ENCODE data around the gene ZBED4. TPM values are rescaled to one million over a fixed set of nuclear protein-coding genes. Genes with fewer than 3 reads are reported as not detected.

ZBED4 gene
- total RNA-seq, 1 donor from 2014 or later: 22.7 TPM

GRCh38 chr22:49847751-49848689, 5.6 kb upstream of the ZBED4 start:
- TF ChIP-seq EZH2 (IDR thresholded peaks at IDR 0.05; ENCODE audit: insufficient read depth, low read length): no peak
- TF ChIP-seq, protein P1, sequence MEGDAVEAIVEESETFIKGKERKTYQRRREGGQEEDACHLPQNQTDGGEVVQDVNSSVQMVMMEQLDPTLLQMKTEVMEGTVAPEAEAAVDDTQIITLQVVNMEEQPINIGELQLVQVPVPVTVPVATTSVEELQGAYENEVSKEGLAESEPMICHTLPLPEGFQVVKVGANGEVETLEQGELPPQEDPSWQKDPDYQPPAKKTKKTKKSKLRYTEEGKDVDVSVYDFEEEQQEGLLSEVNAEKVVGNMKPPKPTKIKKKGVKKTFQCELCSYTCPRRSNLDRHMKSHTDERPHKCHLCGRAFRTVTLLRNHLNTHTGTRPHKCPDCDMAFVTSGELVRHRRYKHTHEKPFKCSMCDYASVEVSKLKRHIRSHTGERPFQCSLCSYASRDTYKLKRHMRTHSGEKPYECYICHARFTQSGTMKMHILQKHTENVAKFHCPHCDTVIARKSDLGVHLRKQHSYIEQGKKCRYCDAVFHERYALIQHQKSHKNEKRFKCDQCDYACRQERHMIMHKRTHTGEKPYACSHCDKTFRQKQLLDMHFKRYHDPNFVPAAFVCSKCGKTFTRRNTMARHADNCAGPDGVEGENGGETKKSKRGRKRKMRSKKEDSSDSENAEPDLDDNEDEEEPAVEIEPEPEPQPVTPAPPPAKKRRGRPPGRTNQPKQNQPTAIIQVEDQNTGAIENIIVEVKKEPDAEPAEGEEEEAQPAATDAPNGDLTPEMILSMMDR (IDR thresholded peaks at IDR 0.05; ENCODE audit: insufficient read depth, low read depth, low read length): no peak
- Histone ChIP-seq H2AFZ (ENCODE audit: low read depth, low read length) (no peak overlapping the region), H3K4me2 (ENCODE audit: low read length) (peak overlapping the region; percentile 36), H3K4me1 (ENCODE audit: insufficient read depth, low read length) (peaks cover 5% of the 10 kb centered on the region), H3K36me3 (ENCODE audit: insufficient read depth, low read length) (no peaks in the 10 kb centered on the region), H3K79me2 (ENCODE audit: insufficient read depth, low read length) (no peaks in the 10 kb centered on the region), H3K9me3 (ENCODE audit: insufficient read depth, low read depth, low read length) (no peaks in the 10 kb centered on the region), H3K4me3 (ENCODE audit: insufficient read depth, low read depth, low read length) (no peak overlapping the region), H3K9ac (ENCODE audit: low read length) (no peak overlapping the region), H3K27me3 (ENCODE audit: insufficient read depth, low read length) (peaks cover 53% of the 10 kb centered on the region), H4K20me1 (ENCODE audit: insufficient read depth, low read length) (no peaks in the 10 kb centered on the region), H3K27ac (ENCODE audit: low read depth, low read length) (no peak overlapping the region)
- H3K9me3 Mint-ChIP-seq (ENCODE audit: unreplicated experiment): peaks cover 2% of the 10 kb centered on the region
- no peaks in the 10 kb centered on the region for H3K36me3 Mint-ChIP-seq (ENCODE audit: low read depth, unreplicated experiment)
- no peak overlapping the region for H3K27ac Mint-ChIP-seq (ENCODE audit: unreplicated experiment)
- H3K4me3 Mint-ChIP-seq (ENCODE audit: unreplicated experiment): peak overlapping the region; percentile 20
- peaks cover 1% of the 10 kb centered on the region for H3K4me1 Mint-ChIP-seq (ENCODE audit: low read depth, unreplicated experiment)
- H3K27me3 Mint-ChIP-seq (ENCODE audit: low read depth, unreplicated experiment): peaks cover 48% of the 10 kb centered on the region
- FAIRE-seq (no peak), DNase-seq (ENCODE audit: low read depth) (no peak)

- no peak for DNase-seq (ENCODE audit: low read depth)
- no peak overlapping the region for H3K27ac ChIP-seq (ENCODE audit: low read depth, low read length)
- TF ChIP-seq, protein P1 (IDR thresholded peaks at IDR 0.05; ENCODE audit: insufficient read depth, low read depth, low read length): no peak
- peak; percentile 81 for TF ChIP-seq EZH2 (IDR thresholded peaks at IDR 0.05; ENCODE audit: insufficient read depth, low read length)
- peaks cover 46% of the 10 kb centered on the region for H3K27me3 Mint-ChIP-seq (ENCODE audit: low read depth, unreplicated experiment)
- H3K79me2 ChIP-seq (ENCODE audit: insufficient read depth, low read length): no peaks in the 10 kb centered on the region
- no peaks in the 10 kb centered on the region for H3K9me3 ChIP-seq (ENCODE audit: insufficient read depth, low read depth, low read length)
- H3K4me2 ChIP-seq (ENCODE audit: low read length): peak overlapping the region; percentile 36
- no peak overlapping the region for H3K9ac ChIP-seq (ENCODE audit: low read length)
- H3K36me3 ChIP-seq (ENCODE audit: insufficient read depth, low read length): no peaks in the 10 kb centered on the region
- H3K4me3 ChIP-seq (ENCODE audit: insufficient read depth, low read depth, low read length): no peak overlapping the region
- peaks cover 53% of the 10 kb centered on the region for H3K27me3 ChIP-seq (ENCODE audit: insufficient read depth, low read length)
- H2AFZ ChIP-seq (ENCODE audit: low read depth, low read length): no peak overlapping the region
- no peak overlapping the region for H3K4me3 Mint-ChIP-seq (ENCODE audit: unreplicated experiment)
- H3K36me3 Mint-ChIP-seq (ENCODE audit: low read depth, unreplicated experiment): no peaks in the 10 kb centered on the region
- peaks cover 5% of the 10 kb centered on the region for H3K4me1 ChIP-seq (ENCODE audit: insufficient read depth, low read length)
- no peaks in the 10 kb centered on the region for H4K20me1 ChIP-seq (ENCODE audit: insufficient read depth, low read length)
- peaks cover 1% of the 10 kb centered on the region for H3K4me1 Mint-ChIP-seq (ENCODE audit: low read depth, unreplicated experiment)
- peaks cover 2% of the 10 kb centered on the region for H3K9me3 Mint-ChIP-seq (ENCODE audit: unreplicated experiment)
- no peak overlapping the region for H3K27ac Mint-ChIP-seq (ENCODE audit: unreplicated experiment)
- no peak for FAIRE-seq
Measured at GRCh38 chr22:49848690-49849160, 4.9 kb upstream of the ZBED4 start.

All from astrocyte (in vitro differentiated cells and primary cell).